HepG2 (cell line): Measurements from ENCODE around the gene RAD18. TPM values are rescaled to one million over a fixed set of nuclear protein-coding genes. Genes with fewer than 3 reads are reported as not detected.

Source experiments
- FOXA3 ChIP-seq: IDR thresholded peaks from 2 replicates; pipeline ENCODE4 v1.6.1; 2016; ENCODE audit warnings: missing genetic modification reagents, missing compliant biosample characterization
- MAFK ChIP-seq, 2 experiments: IDR thresholded peaks in 1 of 2; conservative IDR thresholded peaks in 1 of 2; 2 replicates each; pipeline ENCODE4 v1.6.1; 2011; ENCODE audit warnings: improper control_type of control experiment in 2 of 2, low read length in 2 of 2
- MEIS2 ChIP-seq: sonication (generic); formaldehyde crosslinking; IDR thresholded peaks from 2 replicates; pipeline ENCODE4 v1.9.0; 2021; ENCODE audit warnings: mild to moderate bottlenecking, missing genetic modification reagents
- NR3C1 ChIP-seq: sonication (generic); formaldehyde crosslinking; IDR thresholded peaks from 2 replicates; pipeline ENCODE4 v1.4.0; 2020; ENCODE audit warnings: missing genetic modification reagents
- RARG ChIP-seq: sonication (generic); formaldehyde crosslinking; IDR thresholded peaks from 2 replicates; pipeline ENCODE4 v1.4.0; 2020; ENCODE audit warnings: low read depth, mild to moderate bottlenecking, missing genetic modification reagents
- SRSF9 ChIP-seq: fragments of 200-400 bp; formaldehyde crosslinking; IDR thresholded peaks from 2 replicates; pipeline ENCODE4 v1.6.1; 2018; ENCODE audit warnings: borderline replicate concordance, mild to moderate bottlenecking, low read depth, low read length; ENCODE audit not compliant: insufficient read depth, poor library complexity, severe bottlenecking
- WIZ ChIP-seq: sonication (generic); formaldehyde crosslinking; IDR thresholded peaks from 2 replicates; pipeline ENCODE4 v1.5.1; 2020; ENCODE audit warnings: mild to moderate bottlenecking, missing genetic modification reagents
- ZNF124 ChIP-seq: sonication (generic); formaldehyde crosslinking; IDR thresholded peaks from 2 replicates; pipeline ENCODE4 v1.4.0; 2020; ENCODE audit warnings: missing genetic modification reagents
- ZNF335 ChIP-seq: sonication (generic); formaldehyde crosslinking; IDR thresholded peaks from 2 replicates; pipeline ENCODE4 v1.4.0; 2020; ENCODE audit warnings: missing genetic modification reagents
- polyA plus RNA-seq, 8 experiments: library from polyadenylated mRNA; depleted of rRNA in 3 of 8; stranded (reverse) in 7 of 8; unstranded in 1 of 8; fragments of >200 nt; fragmentation: Illumina TruSeq in 4 of 8; extraction: Trizol in 4 of 8; gene quantifications; 2 replicates each; pipeline versions ENCODE4 v1.2.1 to v1.2.3, GENCODE V29; 2011 to 2016; ENCODE audit warnings: low read depth in 4 of 8, missing spikeins in 1 of 8, mixed read lengths in 1 of 8; ENCODE audit not compliant: insufficient read depth in 1 of 8
- total RNA-seq, 5 experiments: library from RNA; depleted of rRNA; stranded (reverse); fragments of >200 nt; fragmentation: Illumina TruSeq; extraction: Trizol; gene quantifications; 2 replicates each; pipeline ENCODE4 v1.2.3, GENCODE V29; 2016; ENCODE audit warnings: low read depth in 1 of 5
- TF ChIP-seq, protein P1 (sequence below): sonication (generic); formaldehyde crosslinking; IDR thresholded peaks from 2 replicates; pipeline ENCODE4 v1.5.0; 2020; ENCODE audit warnings: mild to moderate bottlenecking, missing genetic modification reagents
- TF ChIP-seq, protein P2 (sequence below): sonication (generic); formaldehyde crosslinking; IDR thresholded peaks from 2 replicates; pipeline ENCODE4 v1.4.0; 2020; ENCODE audit warnings: missing genetic modification reagents
- TF ChIP-seq, protein P3 (sequence below): fragments of 450-650 bp; IDR thresholded peaks from 2 replicates; pipeline ENCODE4 v1.6.1; 2017; ENCODE audit warnings: mild to moderate bottlenecking
- TF ChIP-seq, protein P4 (sequence below): sonication (generic); formaldehyde crosslinking; IDR thresholded peaks from 2 replicates; pipeline ENCODE4 v1.4.0; 2020; ENCODE audit warnings: missing genetic modification reagents, borderline replicate concordance
- TF ChIP-seq, protein P5 (sequence below): sonication (generic); formaldehyde crosslinking; IDR thresholded peaks from 2 replicates; pipeline ENCODE4 v1.5.0; 2020; ENCODE audit warnings: mild to moderate bottlenecking, missing genetic modification reagents
- TF ChIP-seq, protein P6 (sequence below): IDR thresholded peaks from 2 replicates; pipeline ENCODE4 v1.6.1; 2012; ENCODE audit warnings: low read length, improper control_type of control experiment

RAD18 gene
- total and polyA plus RNA-seq, 2 of the 13 experiments (the other 11 are each of a cell fraction or from before 2014, with no cell fraction given) = 5.9 to 20.7 TPM

DNA sequence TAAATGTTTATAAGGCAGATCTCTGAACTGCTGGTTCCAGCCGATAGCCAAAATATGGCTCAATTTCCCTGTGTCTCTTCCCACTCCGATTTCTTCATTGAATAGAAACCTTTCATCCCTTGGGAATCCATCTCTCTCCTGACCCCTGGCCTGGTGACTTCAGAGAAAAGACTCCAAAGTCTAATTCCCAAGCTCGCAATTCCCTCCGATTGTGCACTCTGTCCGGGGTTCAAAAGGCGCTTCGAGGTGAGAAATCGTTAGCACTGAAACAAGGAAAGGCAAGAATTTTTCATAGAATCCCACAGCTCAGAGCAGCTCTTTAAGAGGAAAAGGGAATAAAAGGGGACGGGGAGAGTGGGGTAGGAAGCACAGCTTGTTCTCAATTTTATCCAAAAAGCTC is 18.4 kb upstream of the RAD18 start (continued):
- TF ChIP-seq, protein P1, sequence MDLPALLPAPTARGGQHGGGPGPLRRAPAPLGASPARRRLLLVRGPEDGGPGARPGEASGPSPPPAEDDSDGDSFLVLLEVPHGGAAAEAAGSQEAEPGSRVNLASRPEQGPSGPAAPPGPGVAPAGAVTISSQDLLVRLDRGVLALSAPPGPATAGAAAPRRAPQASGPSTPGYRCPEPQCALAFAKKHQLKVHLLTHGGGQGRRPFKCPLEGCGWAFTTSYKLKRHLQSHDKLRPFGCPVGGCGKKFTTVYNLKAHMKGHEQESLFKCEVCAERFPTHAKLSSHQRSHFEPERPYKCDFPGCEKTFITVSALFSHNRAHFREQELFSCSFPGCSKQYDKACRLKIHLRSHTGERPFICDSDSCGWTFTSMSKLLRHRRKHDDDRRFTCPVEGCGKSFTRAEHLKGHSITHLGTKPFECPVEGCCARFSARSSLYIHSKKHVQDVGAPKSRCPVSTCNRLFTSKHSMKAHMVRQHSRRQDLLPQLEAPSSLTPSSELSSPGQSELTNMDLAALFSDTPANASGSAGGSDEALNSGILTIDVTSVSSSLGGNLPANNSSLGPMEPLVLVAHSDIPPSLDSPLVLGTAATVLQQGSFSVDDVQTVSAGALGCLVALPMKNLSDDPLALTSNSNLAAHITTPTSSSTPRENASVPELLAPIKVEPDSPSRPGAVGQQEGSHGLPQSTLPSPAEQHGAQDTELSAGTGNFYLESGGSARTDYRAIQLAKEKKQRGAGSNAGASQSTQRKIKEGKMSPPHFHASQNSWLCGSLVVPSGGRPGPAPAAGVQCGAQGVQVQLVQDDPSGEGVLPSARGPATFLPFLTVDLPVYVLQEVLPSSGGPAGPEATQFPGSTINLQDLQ = no peak
- TF ChIP-seq, protein P2, sequence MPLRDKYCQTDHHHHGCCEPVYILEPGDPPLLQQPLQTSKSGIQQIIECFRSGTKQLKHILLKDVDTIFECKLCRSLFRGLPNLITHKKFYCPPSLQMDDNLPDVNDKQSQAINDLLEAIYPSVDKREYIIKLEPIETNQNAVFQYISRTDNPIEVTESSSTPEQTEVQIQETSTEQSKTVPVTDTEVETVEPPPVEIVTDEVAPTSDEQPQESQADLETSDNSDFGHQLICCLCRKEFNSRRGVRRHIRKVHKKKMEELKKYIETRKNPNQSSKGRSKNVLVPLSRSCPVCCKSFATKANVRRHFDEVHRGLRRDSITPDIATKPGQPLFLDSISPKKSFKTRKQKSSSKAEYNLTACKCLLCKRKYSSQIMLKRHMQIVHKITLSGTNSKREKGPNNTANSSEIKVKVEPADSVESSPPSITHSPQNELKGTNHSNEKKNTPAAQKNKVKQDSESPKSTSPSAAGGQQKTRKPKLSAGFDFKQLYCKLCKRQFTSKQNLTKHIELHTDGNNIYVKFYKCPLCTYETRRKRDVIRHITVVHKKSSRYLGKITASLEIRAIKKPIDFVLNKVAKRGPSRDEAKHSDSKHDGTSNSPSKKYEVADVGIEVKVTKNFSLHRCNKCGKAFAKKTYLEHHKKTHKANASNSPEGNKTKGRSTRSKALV (CRISPR knock-in tag) = no peak
- TF ChIP-seq, protein P3, sequence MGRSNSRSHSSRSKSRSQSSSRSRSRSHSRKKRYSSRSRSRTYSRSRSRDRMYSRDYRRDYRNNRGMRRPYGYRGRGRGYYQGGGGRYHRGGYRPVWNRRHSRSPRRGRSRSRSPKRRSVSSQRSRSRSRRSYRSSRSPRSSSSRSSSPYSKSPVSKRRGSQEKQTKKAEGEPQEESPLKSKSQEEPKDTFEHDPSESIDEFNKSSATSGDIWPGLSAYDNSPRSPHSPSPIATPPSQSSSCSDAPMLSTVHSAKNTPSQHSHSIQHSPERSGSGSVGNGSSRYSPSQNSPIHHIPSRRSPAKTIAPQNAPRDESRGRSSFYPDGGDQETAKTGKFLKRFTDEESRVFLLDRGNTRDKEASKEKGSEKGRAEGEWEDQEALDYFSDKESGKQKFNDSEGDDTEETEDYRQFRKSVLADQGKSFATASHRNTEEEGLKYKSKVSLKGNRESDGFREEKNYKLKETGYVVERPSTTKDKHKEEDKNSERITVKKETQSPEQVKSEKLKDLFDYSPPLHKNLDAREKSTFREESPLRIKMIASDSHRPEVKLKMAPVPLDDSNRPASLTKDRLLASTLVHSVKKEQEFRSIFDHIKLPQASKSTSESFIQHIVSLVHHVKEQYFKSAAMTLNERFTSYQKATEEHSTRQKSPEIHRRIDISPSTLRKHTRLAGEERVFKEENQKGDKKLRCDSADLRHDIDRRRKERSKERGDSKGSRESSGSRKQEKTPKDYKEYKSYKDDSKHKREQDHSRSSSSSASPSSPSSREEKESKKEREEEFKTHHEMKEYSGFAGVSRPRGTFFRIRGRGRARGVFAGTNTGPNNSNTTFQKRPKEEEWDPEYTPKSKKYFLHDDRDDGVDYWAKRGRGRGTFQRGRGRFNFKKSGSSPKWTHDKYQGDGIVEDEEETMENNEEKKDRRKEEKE = no peak
- TF ChIP-seq, protein P4, sequence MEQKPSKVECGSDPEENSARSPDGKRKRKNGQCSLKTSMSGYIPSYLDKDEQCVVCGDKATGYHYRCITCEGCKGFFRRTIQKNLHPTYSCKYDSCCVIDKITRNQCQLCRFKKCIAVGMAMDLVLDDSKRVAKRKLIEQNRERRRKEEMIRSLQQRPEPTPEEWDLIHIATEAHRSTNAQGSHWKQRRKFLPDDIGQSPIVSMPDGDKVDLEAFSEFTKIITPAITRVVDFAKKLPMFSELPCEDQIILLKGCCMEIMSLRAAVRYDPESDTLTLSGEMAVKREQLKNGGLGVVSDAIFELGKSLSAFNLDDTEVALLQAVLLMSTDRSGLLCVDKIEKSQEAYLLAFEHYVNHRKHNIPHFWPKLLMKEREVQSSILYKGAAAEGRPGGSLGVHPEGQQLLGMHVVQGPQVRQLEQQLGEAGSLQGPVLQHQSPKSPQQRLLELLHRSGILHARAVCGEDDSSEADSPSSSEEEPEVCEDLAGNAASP (CRISPR knock-in tag) = peak; percentile 26; the same call in 1 of the 2 replicates
- TF ChIP-seq SRSF9 (no peak), WIZ (CRISPR knock-in tag) (no peak), ZNF124 (CRISPR knock-in tag) (no peak), ZNF335 (CRISPR knock-in tag) (no peak), NR3C1 (no peak), RARG (CRISPR knock-in tag) (no peak), MEIS2 (CRISPR knock-in tag) (no peak), FOXA3 (CRISPR knock-in tag) (0 out of 2 replicates have a peak, but pooled peaks have one; percentile 11), MAFK (conservative IDR thresholded peaks at IDR 0.05 in 1 of 2, IDR thresholded peaks at IDR 0.05 in 1 of 2; ENCODE audit: low read length in 2 of 2) (no peak)
- TF ChIP-seq, protein P5, sequence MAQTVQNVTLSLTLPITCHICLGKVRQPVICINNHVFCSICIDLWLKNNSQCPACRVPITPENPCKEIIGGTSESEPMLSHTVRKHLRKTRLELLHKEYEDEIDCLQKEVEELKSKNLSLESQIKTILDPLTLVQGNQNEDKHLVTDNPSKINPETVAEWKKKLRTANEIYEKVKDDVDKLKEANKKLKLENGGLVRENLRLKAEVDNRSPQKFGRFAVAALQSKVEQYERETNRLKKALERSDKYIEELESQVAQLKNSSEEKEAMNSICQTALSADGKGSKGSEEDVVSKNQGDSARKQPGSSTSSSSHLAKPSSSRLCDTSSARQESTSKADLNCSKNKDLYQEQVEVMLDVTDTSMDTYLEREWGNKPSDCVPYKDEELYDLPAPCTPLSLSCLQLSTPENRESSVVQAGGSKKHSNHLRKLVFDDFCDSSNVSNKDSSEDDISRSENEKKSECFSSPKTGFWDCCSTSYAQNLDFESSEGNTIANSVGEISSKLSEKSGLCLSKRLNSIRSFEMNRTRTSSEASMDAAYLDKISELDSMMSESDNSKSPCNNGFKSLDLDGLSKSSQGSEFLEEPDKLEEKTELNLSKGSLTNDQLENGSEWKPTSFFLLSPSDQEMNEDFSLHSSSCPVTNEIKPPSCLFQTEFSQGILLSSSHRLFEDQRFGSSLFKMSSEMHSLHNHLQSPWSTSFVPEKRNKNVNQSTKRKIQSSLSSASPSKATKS (CRISPR knock-in tag) = no peak
- TF ChIP-seq, protein P6, sequence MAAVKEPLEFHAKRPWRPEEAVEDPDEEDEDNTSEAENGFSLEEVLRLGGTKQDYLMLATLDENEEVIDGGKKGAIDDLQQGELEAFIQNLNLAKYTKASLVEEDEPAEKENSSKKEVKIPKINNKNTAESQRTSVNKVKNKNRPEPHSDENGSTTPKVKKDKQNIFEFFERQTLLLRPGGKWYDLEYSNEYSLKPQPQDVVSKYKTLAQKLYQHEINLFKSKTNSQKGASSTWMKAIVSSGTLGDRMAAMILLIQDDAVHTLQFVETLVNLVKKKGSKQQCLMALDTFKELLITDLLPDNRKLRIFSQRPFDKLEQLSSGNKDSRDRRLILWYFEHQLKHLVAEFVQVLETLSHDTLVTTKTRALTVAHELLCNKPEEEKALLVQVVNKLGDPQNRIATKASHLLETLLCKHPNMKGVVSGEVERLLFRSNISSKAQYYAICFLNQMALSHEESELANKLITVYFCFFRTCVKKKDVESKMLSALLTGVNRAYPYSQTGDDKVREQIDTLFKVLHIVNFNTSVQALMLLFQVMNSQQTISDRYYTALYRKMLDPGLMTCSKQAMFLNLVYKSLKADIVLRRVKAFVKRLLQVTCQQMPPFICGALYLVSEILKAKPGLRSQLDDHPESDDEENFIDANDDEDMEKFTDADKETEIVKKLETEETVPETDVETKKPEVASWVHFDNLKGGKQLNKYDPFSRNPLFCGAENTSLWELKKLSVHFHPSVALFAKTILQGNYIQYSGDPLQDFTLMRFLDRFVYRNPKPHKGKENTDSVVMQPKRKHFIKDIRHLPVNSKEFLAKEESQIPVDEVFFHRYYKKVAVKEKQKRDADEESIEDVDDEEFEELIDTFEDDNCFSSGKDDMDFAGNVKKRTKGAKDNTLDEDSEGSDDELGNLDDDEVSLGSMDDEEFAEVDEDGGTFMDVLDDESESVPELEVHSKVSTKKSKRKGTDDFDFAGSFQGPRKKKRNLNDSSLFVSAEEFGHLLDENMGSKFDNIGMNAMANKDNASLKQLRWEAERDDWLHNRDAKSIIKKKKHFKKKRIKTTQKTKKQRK = no peak
